Stimulated activated CD4-positive, alpha-beta T cell treated with anti-CD3 and anti-CD28 coated beads, Interleukin-15, amount 100 ng/mL, for 24 hours (primary cell): Measurements from ENCODE around the gene TYW1.
"Not testable (repeated sequence)": the region's sequence is repeated elsewhere in the genome, so short reads cannot be mapped to it uniquely, and the experiment has no call there.

Source experiments
- DNase-seq: peaks from one replicate; pipeline ENCODE4 v3.0.0-alpha.2; 2020

Gene TYW1

DNA sequence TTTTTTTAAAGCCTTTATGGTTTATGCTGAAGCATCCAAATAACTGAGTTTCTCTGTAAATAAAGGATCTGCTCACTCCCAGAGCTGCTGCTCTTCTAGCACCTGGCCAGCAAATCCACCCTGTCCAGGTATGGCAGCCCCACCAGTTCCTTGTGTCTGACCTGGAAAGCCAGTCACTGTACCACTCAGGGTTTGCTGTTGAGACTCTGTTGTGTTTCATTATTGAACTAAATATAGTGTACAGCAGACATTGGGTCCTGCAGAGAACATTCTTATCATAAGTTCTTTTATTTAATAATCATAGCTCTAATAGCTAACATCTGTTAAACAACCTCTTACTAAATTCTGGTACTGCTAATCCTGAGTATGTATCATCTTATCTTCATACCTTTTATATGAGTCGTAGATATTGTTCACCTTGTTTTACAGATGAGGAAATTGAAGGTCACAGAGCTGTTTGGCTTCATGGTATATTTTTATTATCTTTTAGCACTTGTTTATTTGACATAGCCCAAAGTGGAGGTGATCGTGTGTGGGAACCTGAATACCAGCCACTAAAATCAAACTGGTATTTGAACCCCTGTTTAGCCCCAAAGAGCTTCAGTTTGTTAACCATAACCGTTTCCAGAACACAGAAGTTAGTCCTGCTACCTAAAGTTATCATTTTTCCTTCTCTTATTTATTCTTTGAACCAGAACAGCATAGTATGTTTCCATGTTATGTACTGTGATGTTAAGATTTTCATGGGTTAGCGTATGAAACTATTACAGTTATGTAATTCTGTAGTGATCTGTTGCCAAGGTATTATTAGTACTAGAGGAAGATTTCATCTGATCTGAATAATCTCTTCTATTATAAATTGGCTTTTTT, 139.2 kb downstream of the TYW1 start:
- not testable (repeated sequence) for DNase-seq

DNA sequence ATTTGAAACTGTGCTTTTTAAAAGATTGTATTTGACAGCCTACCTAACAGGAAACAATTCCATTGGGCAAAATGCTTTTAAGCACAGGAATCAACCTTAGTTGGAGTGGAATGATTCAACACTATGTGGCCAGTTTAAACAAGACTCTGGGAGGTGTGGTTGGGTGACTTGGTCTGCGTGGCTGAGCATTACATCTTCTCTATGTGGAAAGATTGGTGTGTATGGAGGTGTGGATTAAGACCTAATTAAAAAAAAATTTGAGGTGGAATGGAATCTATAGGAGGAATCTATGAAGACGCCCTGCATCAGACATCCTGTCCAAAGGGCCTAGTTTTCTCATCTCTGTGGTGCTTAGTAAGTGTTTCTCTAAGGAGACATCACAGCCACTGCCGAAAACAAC, 140.9 kb downstream of the TYW1 start:
- not testable (repeated sequence) for DNase-seq

DNA sequence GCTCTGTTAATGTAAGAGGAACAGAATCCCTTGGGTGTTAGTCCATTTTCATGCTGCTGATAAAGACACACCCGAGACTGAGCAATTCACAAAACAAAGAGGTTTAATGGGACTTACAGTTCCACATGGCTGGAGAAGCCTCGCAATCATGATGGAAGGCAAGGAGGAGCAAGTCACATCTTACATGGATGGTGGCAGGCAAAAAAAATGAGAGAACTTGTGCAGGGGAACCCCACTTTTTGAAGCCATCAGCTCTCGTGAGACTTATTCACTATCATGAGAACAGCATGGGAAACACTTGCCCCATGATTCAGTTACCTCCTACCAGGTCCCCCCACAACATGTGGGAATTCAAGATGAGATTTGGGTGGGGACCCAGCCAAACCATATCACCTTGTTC, 143.2 kb downstream of the TYW1 start:
- DNase-seq, result not testable (repeated sequence)

DNA sequence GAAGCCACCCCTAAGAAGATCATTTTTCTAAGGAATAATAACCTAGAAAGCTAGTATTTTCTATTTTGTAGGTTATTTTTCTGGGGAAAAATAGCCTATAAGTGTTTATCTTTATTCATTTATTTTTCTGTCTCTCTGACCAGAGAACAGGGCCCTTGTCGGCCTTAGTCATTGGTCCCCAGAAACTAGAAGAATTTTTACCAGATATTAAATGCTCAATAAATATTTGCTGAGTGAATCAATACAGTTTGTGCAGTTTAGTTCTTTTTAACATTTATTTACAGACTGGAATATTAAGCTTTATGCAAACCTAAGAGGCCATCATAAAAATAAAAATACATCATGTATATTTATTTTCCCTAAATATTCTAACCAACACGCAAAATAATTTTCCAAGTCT, 144.4 kb downstream of the TYW1 start:
- not testable (repeated sequence) for DNase-seq

DNA sequence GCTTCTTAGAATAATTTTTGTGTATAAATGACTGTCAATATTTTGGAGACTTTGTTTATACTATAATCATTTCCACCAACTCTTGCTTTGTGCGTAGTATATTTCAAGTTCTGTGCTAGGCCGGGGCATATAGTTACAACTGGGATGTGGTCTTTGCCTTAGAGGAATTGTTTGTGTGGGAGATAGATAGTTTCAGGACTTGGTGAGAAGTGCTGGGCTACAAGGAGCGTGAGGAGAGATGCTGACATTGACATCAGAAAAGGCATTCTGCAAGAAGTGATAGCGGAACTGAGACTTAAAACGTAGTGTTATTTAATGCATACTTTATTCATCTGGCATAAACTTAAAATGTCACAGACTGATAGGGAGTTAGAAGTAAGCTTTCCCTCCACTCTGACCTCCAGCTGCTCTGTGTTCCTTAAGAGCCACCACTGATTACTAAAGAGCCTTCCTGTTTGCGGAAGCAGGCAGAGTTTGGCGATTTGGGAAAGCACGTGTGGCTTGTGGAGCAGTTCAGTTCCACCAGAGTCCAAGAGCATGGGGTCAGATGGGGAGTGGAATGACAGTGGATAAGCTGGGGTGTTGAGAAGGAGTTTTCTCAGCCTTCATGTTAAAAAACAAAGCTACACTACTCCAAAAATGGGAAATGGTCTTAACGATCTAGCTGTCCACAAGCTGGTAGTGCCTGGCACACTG, 146.6 kb downstream of the TYW1 start:
- not testable (repeated sequence) for DNase-seq

DNA sequence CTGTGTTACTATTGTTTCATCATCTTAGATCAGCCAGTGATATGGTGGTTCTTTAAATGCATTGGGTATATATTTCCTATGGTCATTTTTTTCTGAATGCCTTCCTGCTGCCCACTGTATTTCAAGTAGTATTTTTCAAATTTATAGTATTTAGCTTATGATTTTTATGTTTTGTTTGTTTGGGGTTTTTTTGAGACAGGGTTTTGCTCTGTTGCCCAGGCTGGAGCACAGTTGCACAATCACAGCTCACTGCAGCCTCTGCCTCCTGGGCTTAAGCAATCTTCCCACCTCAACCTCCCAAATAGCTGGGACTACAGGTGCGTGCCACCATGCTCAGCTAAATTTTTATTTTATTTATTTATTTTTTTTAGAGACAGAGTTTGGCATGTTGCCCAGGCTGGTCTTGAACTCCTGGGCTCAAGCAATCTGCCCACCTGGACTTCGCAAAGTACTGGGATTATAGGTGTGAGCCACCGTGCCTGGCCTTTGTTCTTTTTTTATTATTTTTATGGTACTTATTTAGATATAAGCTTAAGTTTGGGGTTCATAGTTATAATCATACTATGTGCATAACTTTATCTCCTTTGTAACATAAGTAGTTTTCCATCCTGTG, 149.1 kb downstream of the TYW1 start:
- not testable (repeated sequence) for DNase-seq

DNA sequence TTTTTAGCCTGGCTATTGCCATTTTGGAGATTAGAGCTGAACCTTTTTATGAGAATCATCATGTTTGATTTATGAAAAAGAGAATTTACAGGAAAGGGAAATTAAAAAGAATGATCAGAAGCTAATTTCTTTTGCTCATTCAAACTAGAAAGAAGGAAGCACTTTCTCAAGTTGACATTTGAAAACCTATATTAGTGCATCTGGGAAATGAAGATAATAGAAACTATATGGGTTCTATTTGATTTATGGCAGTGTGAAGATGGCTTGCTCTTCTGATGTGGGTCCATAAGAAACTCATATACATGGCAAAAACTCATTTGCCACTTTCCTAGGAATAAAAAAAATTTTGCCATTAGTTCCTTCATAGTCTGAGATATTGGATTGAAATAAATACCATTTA, 152.5 kb downstream of the TYW1 start:
- not testable (repeated sequence) for DNase-seq

DNA sequence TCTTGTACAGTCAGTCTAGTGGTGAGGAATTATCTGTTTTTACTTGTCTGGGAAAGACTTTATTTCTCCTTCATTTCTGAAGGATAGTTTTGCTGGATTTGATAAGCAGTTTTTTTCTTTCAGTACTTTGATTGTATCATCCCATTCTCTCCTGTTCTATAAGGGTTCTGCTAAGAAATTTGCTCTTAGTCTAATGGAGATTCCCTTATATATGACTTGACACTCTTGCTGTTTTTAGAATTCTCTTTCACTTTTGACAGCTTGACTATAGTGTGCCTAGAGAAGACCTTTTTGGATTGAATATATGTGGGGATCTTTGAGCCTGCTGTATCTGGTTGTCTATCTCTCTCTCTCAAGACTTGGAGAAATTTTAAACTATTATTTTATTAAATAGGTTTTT, 157.7 kb downstream of the TYW1 start:
- not testable (repeated sequence) for DNase-seq

DNA sequence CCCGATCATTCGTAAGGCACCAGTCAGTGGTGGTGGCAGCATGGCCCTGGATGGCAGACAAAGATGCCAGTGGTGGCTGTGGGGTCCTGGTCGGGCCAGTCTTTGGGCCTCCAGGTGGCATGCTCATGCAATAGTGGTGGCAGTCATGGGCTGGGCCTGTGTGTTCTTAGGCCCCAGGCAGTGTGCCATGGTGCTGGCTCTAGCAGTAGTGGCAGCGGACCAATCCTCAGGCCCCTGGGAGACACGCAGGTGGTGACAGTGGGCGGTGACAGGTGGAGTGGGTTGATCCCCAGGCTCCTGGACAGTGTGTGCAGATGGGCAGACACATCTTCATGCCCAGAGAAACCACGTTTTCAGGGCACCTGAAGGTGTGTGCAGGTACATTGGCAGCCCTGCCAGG, 159.4 kb downstream of the TYW1 start:
- DNase-seq, result not testable (repeated sequence)

DNA sequence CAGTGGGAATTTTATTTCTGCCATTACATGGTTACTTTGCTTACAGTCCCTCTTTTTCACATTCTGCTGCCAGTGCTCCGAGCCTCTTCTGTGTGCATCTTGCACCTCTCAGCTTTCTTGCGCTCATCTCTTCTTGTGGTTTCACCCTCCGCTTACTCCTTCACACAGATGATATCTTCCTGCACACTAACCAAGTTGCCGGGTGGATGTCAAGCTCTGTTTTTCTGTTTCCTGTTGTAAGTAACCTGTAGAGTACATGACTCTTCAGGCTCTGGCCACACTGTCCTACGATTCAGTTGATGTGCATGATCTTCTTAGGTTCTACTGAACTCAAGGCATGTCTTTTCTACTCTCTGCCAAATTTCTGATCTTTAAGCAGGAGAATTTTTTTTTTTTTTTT, 166.7 kb downstream of the TYW1 start:
- DNase-seq, result not testable (repeated sequence)

DNA sequence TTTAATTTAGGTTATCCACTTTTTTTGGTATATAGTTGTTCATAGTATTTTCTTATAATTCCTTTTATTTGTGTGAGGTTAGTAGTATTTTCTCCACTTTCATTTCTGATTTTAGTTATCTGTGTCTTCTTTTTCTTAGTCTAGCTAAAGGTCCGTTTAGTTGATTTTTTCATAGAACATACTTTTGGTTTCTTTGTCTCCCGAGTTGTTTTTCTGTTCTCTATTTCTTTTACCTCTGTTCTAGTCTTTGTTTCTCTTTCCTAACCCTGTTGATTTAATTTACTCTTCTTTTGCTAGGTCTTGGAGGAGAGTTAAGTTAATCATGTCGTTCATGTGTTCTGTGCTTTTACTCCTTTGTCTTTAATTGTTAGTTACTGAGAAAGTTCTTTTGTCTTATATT, 174.5 kb downstream of the TYW1 start:
- DNase-seq, result not testable (repeated sequence)

DNA sequence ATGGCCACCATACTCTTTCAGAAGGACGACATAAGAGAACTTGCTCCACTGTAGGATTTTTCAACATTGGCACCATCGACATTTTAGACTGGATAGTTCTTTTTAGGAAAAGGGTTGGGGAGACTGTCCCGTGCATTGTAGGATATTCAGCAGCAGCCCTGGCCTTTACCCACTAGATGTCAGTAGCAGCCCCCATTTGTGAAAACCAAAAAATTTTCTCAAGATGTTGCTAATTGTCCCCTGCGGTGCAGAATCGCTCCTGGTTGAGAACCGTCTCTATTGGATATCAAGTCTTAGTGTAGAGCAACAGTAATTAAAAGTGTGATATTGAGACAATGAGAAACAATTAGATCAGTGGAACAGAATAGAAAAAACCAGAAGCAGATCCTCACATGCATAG, 180.1 kb downstream of the TYW1 start:
- DNase-seq, result not testable (repeated sequence)

DNA sequence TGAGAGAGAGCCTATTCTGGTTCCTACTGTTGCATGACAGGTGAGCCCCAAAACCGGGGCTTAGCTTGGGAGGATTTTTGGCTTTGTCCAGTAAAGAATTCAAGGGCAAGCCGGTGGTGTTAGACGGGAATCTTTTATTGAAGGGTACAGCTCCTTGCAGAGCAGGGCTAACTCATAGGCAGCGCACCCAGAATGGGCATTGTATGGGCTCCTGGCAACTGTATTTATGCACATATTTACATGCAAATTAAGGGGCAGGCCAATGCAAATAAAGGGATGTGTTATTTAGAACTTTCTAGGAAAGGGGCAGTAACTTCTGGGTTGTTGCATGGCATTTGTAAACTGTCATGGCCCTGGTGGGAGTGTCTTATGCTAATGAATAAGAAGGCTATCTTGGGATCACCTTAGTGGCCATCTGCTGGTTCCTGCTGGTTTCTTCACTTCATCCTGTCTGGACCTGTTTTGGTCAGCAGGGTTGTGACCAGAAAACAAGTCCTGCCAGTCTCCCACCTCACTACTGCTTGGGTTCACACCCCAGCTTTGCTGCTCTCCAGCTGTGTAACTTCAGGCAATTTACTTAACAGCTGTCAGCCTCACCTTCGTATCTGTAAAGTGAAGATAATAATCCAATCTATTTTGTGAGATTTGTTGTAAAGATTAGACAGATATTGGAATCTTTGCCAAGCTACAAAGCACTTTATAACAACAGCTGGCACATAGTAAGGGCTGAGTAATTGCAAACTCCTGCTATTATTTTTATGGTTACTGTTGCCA, 182.5 kb downstream of the TYW1 start:
- DNase-seq, result not testable (repeated sequence)

DNA sequence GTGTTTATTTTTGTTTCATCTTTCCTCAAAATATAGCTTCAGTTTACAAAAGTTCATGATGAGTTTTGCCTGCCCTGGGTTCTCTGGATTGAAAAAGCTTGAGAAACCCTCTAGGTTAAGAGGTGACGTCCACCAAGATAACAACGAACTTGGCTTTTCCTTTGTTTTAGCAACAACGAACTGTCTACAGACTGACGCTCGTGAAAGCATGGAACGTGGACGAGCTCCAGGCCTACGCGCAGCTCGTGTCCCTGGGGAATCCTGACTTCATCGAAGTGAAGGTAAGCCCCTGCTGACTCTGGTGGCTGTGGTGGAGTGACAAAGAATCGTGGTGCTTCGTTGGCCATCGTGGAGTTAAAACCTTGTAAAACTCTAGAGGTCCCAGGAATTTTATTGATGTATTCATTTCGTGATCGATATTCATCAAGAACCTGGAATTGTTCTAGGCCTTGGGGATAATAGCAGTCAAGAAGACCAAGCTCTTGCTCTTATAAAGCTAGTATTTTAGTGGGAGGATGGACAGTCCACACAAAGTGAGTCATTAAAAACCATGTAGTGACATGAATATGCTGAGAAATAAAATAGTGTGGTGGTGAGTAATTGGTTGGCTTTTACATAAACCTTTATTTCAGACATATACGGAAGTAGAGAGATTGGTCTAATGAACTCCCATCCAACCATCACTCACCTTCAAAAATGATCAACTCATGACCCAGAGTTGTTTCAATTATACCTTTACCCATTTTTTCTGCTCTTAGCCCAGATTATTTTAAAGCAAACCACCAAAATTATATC, 186.5 kb downstream of the TYW1 start:
- not testable (repeated sequence) for DNase-seq

DNA sequence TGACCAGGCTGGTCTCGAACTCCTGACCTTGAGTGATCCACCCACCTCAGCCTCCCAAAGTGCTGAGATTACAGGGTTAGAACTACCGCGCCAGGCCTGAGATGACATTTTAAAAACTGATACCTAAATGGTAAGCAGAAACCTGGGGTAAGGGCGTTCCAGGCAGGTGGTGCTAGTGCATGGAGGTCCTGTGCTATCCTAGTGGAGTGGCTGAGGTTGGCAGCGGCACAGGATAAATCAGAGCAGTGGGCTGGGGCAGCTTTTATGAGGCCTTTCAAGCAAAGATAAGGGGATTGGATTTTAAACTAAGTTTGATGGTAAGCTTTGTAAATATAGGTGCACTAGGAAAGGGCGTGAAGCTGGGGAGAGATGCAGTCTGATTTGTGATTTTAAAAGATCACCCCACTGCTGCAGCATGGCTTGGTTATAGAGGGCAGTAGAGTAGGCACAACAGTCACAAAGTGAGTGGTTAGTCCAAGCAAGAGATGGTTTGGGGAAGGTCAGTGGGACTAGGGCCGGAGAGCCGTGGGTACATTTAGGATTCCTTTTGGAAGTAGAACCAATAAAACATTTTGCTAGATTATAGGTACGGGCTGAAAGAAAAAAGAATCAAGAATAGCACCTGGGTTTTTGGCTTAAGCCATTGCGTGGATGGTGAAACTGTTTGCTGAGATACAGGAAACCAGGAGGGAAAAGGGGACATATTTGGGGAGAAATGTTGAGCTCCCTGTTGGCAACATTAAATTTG, 188.5 kb downstream of the TYW1 start:
- DNase-seq, result not testable (repeated sequence)

DNA sequence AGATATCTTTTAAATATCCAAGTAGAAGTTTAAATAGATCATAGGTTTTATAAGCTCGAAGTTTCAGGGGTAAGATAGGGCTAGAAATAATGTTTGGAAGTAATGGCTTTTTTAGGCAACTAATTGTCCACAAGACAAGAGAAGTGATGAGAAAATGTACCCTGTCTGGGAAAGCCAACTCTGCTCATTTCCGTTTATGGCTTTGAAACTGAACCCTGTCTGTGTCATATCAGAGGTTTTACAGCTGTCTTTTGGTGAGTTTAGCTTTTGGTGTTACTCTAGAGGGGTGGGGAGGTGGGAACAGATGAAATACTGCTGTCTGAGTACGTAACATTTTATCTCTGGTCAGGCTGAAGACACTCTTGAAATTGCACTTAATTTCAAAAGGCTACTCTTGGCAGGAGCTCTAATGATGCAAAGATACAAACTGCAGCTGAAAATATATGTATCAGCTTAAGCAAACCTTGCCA, 189.1 kb downstream of the TYW1 start:
- DNase-seq, result not testable (repeated sequence)

DNA sequence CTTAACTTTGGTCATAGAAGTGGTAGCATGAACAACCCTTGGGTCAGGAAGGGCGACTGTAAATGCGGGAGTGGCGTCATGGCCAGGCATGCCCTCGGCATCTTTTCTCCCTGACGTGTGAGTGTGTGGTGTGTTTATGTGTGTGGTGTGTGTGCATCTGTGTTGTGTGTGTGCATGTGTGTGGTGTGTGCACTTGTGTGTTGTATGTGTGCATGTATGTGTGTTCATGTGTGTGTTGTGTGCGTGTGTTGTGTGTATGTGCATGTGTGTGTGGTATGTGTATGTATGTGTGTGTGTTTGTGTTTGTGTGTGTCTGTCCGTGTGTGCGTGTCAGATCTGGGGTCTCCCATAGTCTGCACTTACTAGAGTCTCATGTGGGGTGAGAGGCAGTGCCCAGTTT, 192.5 kb downstream of the TYW1 start:
- not testable (repeated sequence) for DNase-seq

DNA sequence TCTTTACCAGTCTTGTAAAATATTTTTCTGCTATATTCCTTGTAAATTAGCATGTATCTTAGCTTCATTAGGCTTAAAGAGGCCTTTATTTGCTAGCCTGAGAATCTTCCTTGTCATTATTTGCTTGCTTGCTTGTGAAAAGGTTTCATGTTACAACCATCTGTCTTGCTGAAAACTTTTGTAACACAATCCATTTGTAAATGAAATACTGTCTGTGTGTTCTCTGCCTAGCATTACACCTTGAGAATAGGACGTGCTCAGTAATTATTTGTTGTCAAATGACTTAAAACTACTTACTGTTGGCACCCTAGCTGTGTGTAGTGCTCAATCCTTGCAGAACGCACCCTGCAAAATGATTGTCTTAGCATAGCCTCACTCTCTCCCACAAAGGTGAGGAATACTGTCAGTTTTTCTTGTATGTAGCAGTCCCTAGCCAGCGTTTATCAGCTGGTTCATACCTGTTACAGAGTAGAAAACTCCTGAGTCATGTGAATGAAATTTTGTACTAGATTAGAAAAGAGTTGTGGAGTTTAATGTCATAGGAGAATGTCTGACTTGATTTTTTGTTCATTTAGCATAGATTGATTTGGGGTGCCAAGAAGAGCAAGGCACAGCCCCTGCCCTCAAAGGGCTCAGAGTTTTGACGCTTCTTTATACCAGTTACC, 193.3 kb downstream of the TYW1 start:
- DNase-seq, result not testable (repeated sequence)

DNA sequence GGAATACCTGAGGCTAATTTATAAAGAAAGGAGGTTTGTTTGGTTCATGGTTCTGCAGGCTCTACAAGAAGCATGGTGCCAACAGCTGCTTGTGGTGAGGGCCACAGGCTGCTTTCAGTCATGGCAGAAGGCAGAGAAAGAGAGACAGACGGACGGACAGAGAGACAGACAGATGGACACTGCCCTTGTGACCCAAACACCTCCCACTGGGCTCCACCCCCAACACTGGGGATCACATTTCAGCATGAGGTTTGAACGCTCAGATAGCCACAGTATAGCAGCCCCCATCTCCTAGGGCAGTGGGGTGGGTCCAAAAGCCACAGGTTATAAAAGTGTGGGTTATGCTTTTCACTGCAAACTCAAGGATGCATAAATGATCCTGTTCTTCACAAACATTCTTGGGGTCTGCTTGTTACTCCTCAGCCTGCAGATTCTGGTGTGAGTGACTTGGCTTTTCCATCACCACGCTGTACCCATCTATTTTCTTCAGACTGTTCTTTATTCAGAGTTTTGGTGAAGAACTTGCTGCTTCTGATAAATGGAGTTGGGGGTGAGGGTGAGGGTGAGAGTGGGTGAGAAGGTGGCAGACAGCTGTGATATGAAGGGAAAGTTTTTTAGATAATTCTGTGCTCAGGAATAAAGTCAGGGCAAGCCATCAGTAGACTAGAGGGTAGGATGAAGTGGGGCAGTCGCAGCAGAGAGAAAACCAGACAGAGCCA, 194.5 kb downstream of the TYW1 start:
- not testable (repeated sequence) for DNase-seq
